HUES6 (cell line): ENCODE measurements around the gene TEKT5.
"Not testable (repeated sequence)": the region's sequence is repeated elsewhere in the genome, so short reads cannot be mapped to it uniquely, and the experiment has no call there.

Experiments used
- H3K27ac ChIP-seq: 2 replicates; pipeline ENCODE4 v1.7.0; 2013; ENCODE audit warnings: low read depth, mild to moderate bottlenecking, low read length, inconsistent platforms
- H3K27me3 ChIP-seq: 2 replicates; pipeline ENCODE4 v1.6.1; 2013; ENCODE audit warnings: low read length; ENCODE audit not compliant: control insufficient read depth, insufficient read depth
- H3K36me3 ChIP-seq: 2 replicates; pipeline ENCODE4 v1.6.1; 2013; ENCODE audit warnings: low read length; ENCODE audit not compliant: control insufficient read depth, insufficient read depth
- H3K4me1 ChIP-seq: 2 replicates; pipeline ENCODE4 v1.6.1; 2013; ENCODE audit warnings: low read length; ENCODE audit not compliant: control insufficient read depth, insufficient read depth
- H3K4me3 ChIP-seq: 2 replicates; pipeline ENCODE4 v1.5.1; 2013; ENCODE audit warnings: low read depth, low read length
- H3K9ac ChIP-seq: one replicate; pipeline ENCODE4 v1.6.1; 2013; ENCODE audit warnings: mild to moderate bottlenecking, low read length
- H3K9me3 ChIP-seq: 2 replicates; pipeline ENCODE4 v1.6.1; 2013; ENCODE audit warnings: low read depth, low read length; ENCODE audit not compliant: control insufficient read depth, insufficient read depth

Gene TEKT5

DNA sequence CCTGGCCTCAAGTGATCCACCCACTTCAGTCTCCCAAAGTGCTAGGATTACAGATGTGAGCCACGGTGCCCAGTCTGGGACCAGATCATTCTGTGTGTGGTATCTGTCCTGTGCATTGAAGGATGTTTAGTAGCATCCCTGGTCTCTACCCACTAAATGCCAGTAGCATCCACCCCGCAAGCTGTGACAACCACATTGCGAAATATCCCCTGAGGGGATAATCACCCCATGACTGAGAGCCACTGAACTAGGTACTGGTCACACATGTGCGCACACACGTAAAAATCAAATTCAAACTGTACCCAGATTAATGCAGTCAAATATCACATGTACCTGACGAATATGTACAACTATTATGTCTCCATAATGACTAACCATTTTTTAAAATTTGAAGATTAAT lies 35.8 kb downstream of the TEKT5 start:
- H3K27me3 ChIP-seq, result no peaks in the 10 kb centered on the region
- H3K27ac ChIP-seq, result no peak overlapping the region
- no peaks in the 10 kb centered on the region for H3K36me3 ChIP-seq
- no peak overlapping the region for H3K4me3 ChIP-seq
- H3K9ac ChIP-seq, result no peak overlapping the region
- H3K9me3 ChIP-seq, result peaks cover 18% of the 10 kb centered on the region
- H3K4me1 ChIP-seq, result peaks cover 5% of the 10 kb centered on the region

DNA sequence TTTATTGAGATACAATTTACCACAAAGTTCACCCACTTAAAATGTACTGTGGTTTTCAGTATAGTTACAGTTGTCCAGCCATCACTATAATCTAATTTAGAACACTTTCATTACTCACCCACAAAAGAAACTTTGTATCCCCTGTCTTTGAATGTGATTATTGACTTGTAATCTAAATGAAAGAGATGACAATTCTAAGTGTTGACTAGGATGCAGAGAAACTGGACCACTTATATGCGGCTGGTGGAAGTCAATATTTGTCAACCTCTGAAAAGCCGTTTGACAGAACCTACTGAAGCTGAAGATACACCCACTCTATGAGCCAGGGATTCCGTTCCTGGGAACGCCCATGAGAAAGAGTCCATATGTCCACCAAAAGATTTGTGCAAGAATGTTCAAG lies 36.8 kb downstream of the TEKT5 start:
- Histone ChIP-seq H3K36me3 (no peaks in the 10 kb centered on the region), H3K27me3 (no peaks in the 10 kb centered on the region), H3K27ac (no peak overlapping the region), H3K9ac (no peak overlapping the region), H3K4me3 (no peak overlapping the region), H3K4me1 (peaks cover 5% of the 10 kb centered on the region), H3K9me3 (peaks cover 14% of the 10 kb centered on the region)

DNA sequence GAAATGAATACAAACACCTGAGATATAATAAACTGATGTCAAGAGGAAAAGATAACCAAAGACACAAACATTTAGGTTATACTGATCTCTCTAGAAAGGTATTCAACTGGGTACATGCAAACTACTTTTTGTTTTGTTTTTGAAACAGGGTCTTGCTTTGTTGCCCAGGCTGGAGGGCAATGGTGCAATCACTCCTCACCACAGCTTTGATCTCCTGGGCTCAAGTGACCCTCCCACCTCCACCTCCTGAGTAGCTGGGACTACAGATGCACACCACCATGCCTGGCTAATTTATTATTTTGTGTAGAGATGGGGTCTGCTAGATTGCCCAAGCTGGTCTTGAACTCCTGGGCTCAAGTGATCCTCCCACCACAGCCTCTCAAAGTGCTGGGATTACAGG lies 38.1 kb downstream of the TEKT5 start:
- Histone ChIP-seq H3K27me3 (no peaks in the 10 kb centered on the region), H3K27ac (no peak overlapping the region), H3K9me3 (0 out of 2 replicates have a peak, but pooled peaks cover 1% of the 10 kb centered on the region), H3K36me3 (no peaks in the 10 kb centered on the region), H3K4me3 (no peak overlapping the region), H3K4me1 (peaks cover 4% of the 10 kb centered on the region), H3K9ac (no peak overlapping the region)

GRCh38 chr16:10655415-10655977 lies 39.2 kb downstream of the TEKT5 start:
- no peak overlapping the region for H3K27ac ChIP-seq
- no peak overlapping the region for H3K9ac ChIP-seq
- no peaks in the 10 kb centered on the region for H3K36me3 ChIP-seq
- H3K9me3 ChIP-seq, result no peaks in the 10 kb centered on the region
- no peaks in the 10 kb centered on the region for H3K27me3 ChIP-seq
- no peaks in the 10 kb centered on the region; the same call in 1 of the 2 replicates for H3K4me1 ChIP-seq
- H3K4me3 ChIP-seq, result no peak overlapping the region

GRCh38 chr16:10654592-10655414 lies 39.9 kb downstream of the TEKT5 start:
- Histone ChIP-seq H3K27ac (no peak overlapping the region), H3K9ac (no peak overlapping the region), H3K27me3 (no peaks in the 10 kb centered on the region), H3K4me3 (no peak overlapping the region), H3K9me3 (no peaks in the 10 kb centered on the region), H3K36me3 (no peaks in the 10 kb centered on the region), H3K4me1 (no peaks in the 10 kb centered on the region; the same call in 1 of the 2 replicates)

DNA sequence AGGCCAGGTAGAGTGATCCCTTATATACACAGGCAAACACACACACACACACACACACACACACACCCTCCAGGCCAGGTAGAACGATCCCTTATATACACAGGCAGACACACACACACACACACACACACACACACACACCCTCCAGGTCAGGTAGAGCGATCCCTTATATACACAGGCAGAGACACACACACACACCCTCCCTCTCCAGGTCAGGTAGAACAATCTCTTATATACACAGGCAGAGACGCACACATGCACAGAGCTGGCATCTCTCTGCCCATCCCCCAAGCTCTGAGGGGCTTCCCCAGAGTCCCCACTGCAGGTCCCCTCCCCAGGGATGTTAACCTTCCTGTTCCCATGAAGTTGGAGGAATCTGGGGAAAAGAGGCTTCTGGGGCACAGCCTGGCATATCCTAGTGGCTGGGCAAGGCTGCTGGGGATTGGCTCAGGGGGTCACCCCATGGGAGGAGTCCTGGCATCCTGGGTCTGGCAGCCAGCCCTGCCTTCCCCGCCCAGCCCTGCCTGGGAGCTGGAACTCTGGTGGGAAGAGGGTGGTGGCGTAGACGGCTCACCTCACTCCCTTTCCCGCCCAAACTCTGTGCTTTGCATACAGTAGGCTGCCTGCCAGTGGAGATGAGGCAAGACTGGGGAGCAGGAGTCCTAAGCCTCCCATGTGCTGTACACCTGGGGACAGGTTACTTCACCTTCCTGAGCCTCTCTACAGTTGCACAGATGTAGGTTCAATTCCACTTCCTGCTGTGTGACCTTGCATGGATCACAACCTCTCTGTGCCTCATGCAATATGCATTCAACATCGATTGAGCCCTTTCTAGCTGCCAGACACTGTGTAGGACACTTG lies 41.8 kb downstream of the TEKT5 start:
- Histone ChIP-seq H3K36me3 (no peaks in the 10 kb centered on the region), H3K9ac (no peak overlapping the region), H3K9me3 (no peaks in the 10 kb centered on the region), H3K27me3 (no peaks in the 10 kb centered on the region), H3K27ac (no peak overlapping the region), H3K4me1 (no peaks in the 10 kb centered on the region; the same call in 1 of the 2 replicates), H3K4me3 (no peak overlapping the region)

DNA sequence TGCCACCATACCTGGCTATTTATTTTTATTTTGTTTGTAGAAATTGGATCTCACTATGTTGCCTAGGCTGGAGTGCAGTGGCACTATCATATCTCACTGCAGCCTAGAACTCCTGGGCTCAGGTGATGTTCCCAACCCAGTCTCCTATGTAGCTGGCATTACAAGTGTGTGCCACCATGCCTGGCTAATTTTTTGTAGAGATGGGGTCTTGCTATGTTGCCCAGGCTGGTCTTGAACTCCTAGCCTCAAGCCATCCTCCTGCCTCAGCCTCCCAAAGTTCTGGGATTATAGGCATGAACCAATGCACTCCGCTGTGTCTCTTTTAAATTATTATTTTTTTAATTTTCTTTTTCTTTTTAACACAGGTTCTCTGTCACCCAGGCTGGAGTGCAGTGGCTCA lies 45.6 kb downstream of the TEKT5 start:
- H3K27me3 ChIP-seq, H3K9me3 ChIP-seq, H3K36me3 ChIP-seq: not testable (repeated sequence)

GRCh38 chr16:10647721-10648296 lies 46.9 kb downstream of the TEKT5 start:
- Histone ChIP-seq H3K36me3 (no peaks in the 10 kb centered on the region), H3K4me3 (no peak overlapping the region), H3K27me3 (no peaks in the 10 kb centered on the region), H3K27ac (no peak overlapping the region), H3K9ac (no peak overlapping the region), H3K9me3 (no peaks in the 10 kb centered on the region), H3K4me1 (peaks cover 2% of the 10 kb centered on the region)

More for the DNA sequence above, 45.6 kb downstream of the TEKT5 start:
- H3K9ac ChIP-seq, H3K4me1 ChIP-seq, H3K27ac ChIP-seq, H3K4me3 ChIP-seq: not testable (repeated sequence)

GRCh38 chr16:10647264-10647720 lies 47.4 kb downstream of the TEKT5 start:
- Histone ChIP-seq H3K27me3 (no peaks in the 10 kb centered on the region), H3K36me3 (no peaks in the 10 kb centered on the region), H3K9ac (no peak overlapping the region), H3K4me1 (peaks cover 8% of the 10 kb centered on the region), H3K27ac (no peak overlapping the region), H3K9me3 (no peaks in the 10 kb centered on the region), H3K4me3 (no peak overlapping the region)

- no peaks in the 10 kb centered on the region for H3K36me3 ChIP-seq
- no peak overlapping the region for H3K9ac ChIP-seq
- no peak overlapping the region for H3K4me3 ChIP-seq
- no peak overlapping the region for H3K27ac ChIP-seq
- H3K4me1 ChIP-seq, result peaks cover 13% of the 10 kb centered on the region
- no peaks in the 10 kb centered on the region for H3K9me3 ChIP-seq
- H3K27me3 ChIP-seq, result no peaks in the 10 kb centered on the region
Measured at GRCh38 chr16:10646581-10647263, 48.0 kb downstream of the TEKT5 start.
